ENCODE data around the gene PPP2CA.

The PPP2CA gene

DNA sequence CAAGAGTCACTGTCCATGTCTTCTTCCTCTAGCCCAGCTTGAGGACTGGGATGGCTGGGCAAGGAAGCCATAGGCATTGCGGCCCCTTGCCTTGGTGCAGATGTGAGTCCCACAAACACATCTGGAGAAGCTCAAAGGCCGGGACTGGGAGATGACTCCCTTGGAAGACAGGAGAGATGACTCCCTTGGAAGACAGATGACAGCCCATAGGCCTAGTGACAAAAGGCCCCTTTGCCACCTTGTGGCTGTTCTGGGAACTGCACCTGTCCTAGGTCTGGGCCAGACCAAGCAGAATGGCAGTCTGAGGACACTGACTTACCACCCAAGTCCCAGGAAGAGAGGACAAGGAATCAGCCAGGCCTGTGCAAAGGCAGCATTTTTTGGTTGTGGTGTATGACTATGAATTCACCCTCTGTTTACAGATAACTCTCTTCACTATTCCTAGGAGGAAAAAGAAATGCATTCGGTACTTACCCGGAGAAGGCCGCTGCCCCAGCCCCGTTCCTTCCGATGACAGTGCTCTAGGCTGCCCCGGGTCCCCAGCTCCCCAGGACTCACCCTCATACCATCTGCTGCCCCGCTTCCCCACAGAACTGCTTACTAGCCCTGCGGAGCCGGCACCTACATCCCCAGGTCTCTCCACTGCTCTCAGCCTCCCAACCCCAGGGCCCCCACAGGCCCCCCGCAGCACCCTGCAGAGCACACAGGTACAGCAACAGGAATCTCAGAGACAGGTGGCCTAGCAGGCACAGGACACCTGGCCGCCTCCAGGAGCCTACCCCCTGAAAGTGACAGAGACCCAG is 79.9 kb downstream of the PPP2CA start:
- DNase-seq = peak; percentile 50

DNA sequence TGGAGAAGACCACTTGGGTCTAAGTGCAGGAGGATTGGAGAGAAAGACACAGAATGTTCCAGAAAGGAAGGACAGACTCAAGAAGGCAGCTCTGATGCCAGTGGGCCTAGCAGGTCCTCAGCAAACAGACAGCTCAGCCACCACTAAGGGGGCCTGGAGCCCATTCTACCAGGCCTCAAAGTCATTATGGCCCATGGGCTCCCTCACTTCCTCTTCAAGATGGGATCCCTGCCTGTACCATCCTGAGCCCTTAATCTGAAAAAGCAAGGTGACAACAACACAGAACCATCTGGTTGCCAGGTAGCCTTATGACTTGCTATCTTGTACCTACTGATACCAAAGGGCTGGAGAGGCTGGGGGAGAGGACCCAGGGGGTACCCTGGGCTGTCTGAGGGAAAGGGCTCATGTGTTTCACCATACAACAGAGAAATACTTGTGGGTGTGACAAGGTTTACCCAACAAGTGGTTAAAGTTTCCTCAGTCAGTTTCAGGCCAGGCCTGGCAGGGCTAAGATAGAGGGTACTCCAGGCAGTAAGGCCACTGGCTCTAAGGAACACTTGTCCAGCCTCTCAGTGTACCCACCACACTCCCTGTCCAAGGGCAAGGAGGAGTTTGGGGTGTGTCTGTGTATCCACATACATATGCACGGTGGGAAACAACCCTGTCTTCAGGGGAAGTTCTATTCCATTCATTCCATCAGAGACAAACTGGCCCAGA is 80.7 kb downstream of the PPP2CA start:
- DNase-seq = no peak
